Skeletal muscle satellite cell (primary cell): ENCODE data around the gene SAMD1. TPM values are rescaled to one million over a fixed set of nuclear protein-coding genes. Genes with fewer than 3 reads are reported as not detected.

Source experiments
- H3K27me3 ChIP-seq: 2 replicates; pipeline ENCODE4 v1.7.0; 2013; ENCODE audit warnings: low read length; ENCODE audit not compliant: control insufficient read depth, insufficient read depth
- H3K36me3 ChIP-seq: 2 replicates; pipeline ENCODE4 v1.7.0; 2013; ENCODE audit warnings: mild to moderate bottlenecking, control low read depth, low read length; ENCODE audit not compliant: insufficient read depth
- H3K4me1 ChIP-seq: 2 replicates; pipeline ENCODE4 v1.7.0; 2013; ENCODE audit warnings: low read length; ENCODE audit not compliant: control insufficient read depth, insufficient read depth
- H3K4me2 ChIP-seq: 2 replicates; pipeline ENCODE4 v1.7.0; 2013; ENCODE audit warnings: mild to moderate bottlenecking, low read length
- H3K4me3 ChIP-seq: 2 replicates; pipeline ENCODE4 v1.7.0; 2013; ENCODE audit warnings: low read length
- H3K9ac ChIP-seq: 2 replicates; pipeline ENCODE4 v1.7.0; 2013; ENCODE audit warnings: mild to moderate bottlenecking, low read depth, low read length, moderate library complexity
- H3K9me3 ChIP-seq: replicated peaks from 2 replicates; pipeline ENCODE4 v1.7.0; 2013; ENCODE audit warnings: mild to moderate bottlenecking, control low read depth, low read length
- total RNA-seq: library from RNA; depleted of rRNA; stranded (reverse); fragments of >200 nt; gene quantifications from 2 replicates; pipeline ENCODE4 v1.2.3, GENCODE V29; 2012; rRNA removed

The SAMD1 gene
- total RNA-seq: 33.9 and 34.2 TPM in 2 replicates

DNA sequence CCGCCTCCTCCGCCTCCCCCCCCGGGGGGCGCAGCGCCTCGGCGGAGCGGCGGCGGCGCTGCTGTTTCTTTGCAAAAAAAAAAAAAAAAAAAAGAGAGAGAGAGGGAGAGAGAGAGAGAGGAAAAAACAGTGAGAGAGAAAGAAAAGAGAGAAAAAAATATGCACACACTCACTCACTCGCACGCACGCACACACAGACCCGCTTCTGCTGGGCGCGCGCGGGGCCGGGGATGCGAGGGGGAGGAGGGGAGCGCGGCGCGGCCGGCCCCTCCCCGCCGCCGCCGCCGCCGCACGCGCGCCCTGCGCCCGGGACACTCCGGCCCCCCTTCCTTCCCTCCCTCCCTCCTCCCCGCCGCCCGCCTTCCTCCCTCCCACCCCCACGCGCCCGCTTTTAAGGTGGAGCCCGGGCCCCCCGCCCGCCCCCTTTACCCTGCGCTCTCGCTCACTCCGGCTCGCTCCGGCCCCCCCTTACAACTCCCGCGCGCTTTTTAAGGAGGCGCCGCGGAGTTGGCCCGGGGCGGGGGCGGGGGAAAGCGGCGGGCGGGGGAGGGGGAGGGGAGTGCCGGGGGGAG, at the start of gene SAMD1:
Gene SAMD1 (minus strand): TSS at position 243 of the 572 bp plus-strand sequence.
- no peaks in the 10 kb centered on the region for H3K27me3 ChIP-seq
- H3K36me3 ChIP-seq: peaks cover 17% of the 10 kb centered on the region
- H3K4me3 ChIP-seq: peak within 1 kb of the TSS; percentile 95
- H3K9me3 ChIP-seq: peaks cover 9% of the 10 kb centered on the region
- peak within 1 kb of the TSS; percentile 90 for H3K9ac ChIP-seq
- peak within 1 kb of the TSS; percentile 100 for H3K4me2 ChIP-seq
- H3K4me1 ChIP-seq: peaks cover 14% of the 10 kb centered on the region

DNA sequence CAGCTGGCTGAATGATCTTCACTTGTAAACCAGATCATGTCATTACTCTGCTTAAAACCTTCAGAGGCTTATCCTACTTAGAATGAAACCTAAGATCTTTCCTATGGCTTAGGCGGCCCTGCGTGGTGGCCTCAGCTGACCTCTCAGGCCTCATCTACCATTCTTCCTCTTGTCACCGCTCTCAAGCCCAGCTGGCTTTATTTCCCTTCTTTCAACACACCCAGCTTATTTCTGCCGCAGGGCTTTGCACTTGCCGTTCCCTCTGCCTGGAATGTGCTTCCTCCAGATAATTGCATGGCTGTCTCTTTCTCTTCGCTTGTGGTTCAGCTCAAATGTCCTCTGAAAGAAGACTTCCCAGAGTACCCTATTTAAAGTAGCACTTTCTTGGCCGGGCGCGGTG, 49.4 kb upstream of the SAMD1 start:
- no peaks in the 10 kb centered on the region for H3K36me3 ChIP-seq
- H3K4me3 ChIP-seq: no peak overlapping the region
- no peak overlapping the region for H3K4me2 ChIP-seq
- no peak overlapping the region for H3K9ac ChIP-seq
- H3K9me3 ChIP-seq: no peaks in the 10 kb centered on the region
- peaks cover 21% of the 10 kb centered on the region for H3K4me1 ChIP-seq
- H3K27me3 ChIP-seq: no peaks in the 10 kb centered on the region

DNA sequence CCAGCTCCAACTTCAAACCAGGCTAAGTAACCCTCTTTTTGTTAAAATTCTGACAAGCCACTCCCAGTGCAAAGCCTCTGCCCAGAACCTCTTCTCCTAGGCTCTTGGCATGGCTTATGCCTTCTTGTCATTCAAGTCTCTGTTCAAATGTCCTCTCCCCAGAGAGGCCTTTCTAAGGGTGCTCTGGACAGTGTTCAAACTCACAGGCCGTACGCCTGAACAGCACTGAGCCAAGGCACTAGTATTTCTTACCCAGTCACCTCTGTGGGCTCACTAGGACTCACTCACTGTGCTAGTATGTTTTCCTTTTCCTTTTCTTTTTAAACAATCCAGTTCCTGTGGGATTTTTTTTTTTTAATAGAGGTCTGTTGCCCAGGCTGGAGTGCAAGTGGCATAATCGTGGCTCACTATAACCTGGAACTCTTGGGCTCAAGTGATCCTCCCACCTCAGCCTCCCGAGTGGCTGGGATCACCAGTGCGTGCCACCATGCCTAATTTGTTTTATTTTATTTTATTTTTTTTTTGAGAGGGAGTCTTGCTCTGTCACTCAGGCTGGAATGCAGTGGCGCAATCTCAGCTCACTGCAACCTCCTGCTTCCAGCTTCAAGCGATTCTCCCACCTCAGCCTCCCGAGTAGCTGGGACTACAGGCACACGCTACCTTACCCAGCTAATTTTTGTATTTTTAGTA, 48.2 kb upstream of the SAMD1 start:
- no peak overlapping the region for H3K4me3 ChIP-seq
- H3K27me3 ChIP-seq: no peaks in the 10 kb centered on the region
- no peaks in the 10 kb centered on the region for H3K9me3 ChIP-seq
- peak overlapping the region; percentile 34 for H3K4me2 ChIP-seq
- peaks cover 21% of the 10 kb centered on the region for H3K4me1 ChIP-seq
- H3K36me3 ChIP-seq: no peaks in the 10 kb centered on the region
- H3K9ac ChIP-seq: no peak overlapping the region

DNA sequence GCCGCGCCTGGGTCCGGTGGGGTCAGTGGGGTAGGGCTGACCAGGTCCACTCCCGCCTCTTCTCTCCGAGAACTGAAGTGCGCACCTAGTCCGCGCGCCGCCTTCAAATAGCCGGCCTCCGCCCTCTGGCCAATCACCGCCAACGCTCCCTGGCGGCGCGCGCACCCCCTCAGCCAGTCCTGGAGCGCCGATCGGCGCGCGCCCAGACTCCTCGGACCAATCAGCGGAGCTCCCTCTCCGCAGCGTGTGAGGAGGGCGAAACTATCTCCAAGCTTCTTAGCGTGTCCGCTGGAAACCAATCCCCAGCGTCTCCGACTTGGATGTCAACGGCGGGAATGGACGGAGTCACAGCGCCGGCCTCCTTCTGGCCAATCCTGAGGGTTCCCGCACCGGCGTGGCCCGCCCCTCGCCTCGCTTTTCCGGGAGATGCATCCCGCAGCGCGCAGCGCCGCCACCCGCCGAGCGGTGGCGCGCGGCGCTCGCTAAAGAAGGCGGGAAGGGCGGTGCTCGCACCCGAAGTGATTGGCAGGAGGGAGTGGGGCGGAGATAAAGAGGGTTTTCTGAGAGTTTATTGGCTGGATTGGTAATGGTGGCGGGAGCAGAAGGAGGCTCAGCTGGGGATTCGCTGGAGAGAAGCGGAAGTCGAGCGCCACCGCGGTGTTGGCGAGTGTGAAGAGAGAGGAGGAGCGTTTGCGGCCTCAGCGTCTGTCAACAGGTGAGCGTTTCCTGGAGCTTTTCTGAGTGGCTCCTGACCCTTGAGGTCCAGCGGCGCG, 46.1 kb upstream of the SAMD1 start, which contains the start of gene ASF1B:
Gene ASF1B (minus strand): TSS at position 81 of the 773 bp plus-strand sequence. CDS start 133 bp downstream, outside the sequence.
- Histone ChIP-seq H3K27me3 (no peaks in the 10 kb centered on the region), H3K4me2 (peak within 1 kb of the TSS; percentile 87), H3K4me1 (peaks cover 21% of the 10 kb centered on the region), H3K36me3 (no peaks in the 10 kb centered on the region), H3K4me3 (peak within 1 kb of the TSS; percentile 88), H3K9me3 (no peaks in the 10 kb centered on the region), H3K9ac (peak within 1 kb of the TSS; percentile 86)

DNA sequence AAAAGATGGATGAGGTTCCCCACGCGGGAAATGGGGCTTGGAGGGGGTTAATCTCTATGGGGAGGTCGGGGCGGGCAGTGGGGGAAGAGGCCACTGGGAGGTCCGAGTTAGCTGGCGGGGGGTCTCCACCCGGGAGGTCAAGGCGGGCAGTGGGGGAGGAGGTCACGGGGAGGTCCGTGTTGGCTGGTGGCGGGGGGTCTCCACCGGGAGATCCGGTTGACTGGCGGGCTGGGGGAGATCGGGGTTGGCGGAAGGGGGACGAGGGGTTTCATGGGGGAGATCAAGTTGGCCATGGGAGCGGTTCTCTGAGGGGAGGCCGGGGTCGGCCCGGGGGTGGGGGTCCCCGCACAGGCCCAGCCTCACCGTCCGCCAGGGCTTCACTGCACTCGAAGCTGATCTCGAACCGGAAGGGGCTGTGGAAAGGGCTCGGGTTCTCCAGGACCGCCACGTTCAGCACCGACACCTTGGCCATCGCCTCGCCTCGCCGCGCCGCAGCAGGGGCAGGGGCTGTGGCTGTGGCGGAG, 45.5 kb upstream of the SAMD1 start:
- no peaks in the 10 kb centered on the region for H3K36me3 ChIP-seq
- peak overlapping the region; percentile 72 for H3K9ac ChIP-seq
- peak overlapping the region; percentile 88 for H3K4me3 ChIP-seq
- no peaks in the 10 kb centered on the region for H3K27me3 ChIP-seq
- peaks cover 21% of the 10 kb centered on the region for H3K4me1 ChIP-seq
- H3K9me3 ChIP-seq: no peaks in the 10 kb centered on the region
- peak overlapping the region; percentile 87 for H3K4me2 ChIP-seq

DNA sequence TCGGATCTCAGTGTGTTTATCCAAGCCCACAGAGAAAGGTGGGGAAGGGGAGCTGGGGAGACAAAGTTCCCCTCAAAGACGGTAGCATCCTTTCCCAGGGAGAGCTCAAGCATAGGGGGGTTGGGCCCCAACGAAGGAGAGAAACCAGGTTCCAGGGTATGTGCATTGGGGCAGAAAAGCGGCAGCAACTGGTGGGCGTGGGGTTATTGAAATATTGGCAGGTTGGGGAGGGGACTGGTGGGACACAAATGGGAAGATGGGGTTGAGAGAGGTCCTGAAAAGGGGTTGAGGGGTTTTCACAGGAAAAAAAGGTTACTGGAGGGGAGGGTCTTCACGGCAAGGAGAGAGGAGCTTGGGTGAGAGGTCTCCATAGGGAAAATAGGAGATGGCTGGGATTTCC, 44.8 kb upstream of the SAMD1 start:
- Histone ChIP-seq H3K27me3 (no peaks in the 10 kb centered on the region), H3K9ac (peak overlapping the region; percentile 72), H3K9me3 (no peaks in the 10 kb centered on the region), H3K4me1 (peaks cover 21% of the 10 kb centered on the region), H3K4me2 (peak overlapping the region; percentile 87), H3K36me3 (no peaks in the 10 kb centered on the region), H3K4me3 (peak overlapping the region; percentile 88)

DNA sequence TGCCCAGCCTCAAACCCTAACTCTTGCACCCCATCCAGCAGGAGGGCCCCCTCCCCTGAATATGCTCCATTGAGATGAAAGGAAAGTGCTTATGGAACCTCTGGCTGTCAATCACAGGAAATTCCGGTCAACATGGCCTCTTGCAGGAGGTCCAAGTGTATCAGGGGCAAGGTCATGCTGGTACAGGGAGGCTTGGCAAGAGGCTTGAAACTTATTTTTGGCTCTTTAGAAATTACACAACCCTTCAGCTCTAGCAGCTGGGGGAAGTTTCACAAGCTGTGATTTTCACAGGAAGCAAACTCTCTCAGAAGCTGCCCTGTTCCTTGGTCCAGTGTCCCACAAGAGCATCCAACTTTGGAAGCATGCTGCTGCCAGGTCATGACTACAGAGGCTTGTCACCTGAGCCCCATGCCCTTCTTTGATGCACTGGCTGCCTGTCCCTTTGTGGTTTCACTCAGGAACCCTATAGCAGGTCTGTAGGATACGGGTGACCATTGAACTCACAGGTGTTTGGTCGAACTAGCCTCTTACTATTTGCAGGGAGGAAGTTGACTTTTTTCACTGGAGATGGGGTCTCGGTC, 37.5 kb upstream of the SAMD1 start:
- no peaks in the 10 kb centered on the region for H3K27me3 ChIP-seq
- H3K9me3 ChIP-seq: no peaks in the 10 kb centered on the region
- H3K9ac ChIP-seq: no peak overlapping the region
- no peaks in the 10 kb centered on the region for H3K4me1 ChIP-seq
- no peak overlapping the region for H3K4me3 ChIP-seq
- no peaks in the 10 kb centered on the region for H3K36me3 ChIP-seq
- no peak overlapping the region for H3K4me2 ChIP-seq

DNA sequence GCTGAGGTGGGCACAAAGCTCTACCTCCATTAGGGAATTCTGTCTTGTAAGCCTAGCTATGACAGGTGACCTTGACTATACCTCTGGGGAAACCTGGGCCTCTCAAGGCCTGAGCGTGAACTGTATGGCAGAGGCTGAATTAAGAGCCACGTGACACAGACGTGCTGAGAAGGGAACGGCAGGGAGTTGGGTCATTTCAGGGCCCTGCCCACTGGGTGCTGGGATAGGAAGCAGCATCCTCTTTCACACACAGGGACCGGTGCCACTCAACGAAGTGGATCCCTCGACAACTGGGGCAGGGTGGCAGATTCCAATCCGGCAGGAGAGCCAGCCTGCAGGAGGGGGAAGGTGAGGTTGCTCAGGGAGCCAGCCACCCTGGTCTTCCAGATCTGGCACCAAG, 36.6 kb upstream of the SAMD1 start:
- Histone ChIP-seq H3K4me3 (no peak overlapping the region), H3K27me3 (no peaks in the 10 kb centered on the region), H3K4me1 (no peaks in the 10 kb centered on the region), H3K9me3 (no peaks in the 10 kb centered on the region), H3K4me2 (no peak overlapping the region), H3K9ac (no peak overlapping the region), H3K36me3 (no peaks in the 10 kb centered on the region)

DNA sequence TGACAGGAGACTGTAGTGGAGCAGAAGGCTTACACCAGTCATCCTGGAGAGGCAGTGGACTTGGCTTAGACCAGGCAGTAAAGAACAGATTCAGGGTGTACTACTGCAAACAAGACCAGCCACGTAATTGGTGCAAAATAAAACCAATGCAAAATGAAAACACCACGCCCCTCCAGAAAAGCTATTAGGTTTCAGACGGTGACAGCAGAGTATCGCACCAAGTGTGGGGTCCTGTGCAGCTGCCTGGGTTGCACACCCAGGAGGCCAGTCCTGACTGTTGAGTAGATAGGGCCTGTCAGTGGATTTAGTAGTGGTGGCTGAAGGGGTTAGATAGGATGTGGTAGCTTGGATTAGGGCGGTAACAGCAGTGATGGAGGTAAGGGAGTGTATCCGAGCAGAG, 32.4 kb upstream of the SAMD1 start:
- peaks cover 16% of the 10 kb centered on the region for H3K4me1 ChIP-seq
- H3K9ac ChIP-seq: no peak overlapping the region
- no peaks in the 10 kb centered on the region for H3K9me3 ChIP-seq
- H3K27me3 ChIP-seq: no peaks in the 10 kb centered on the region
- H3K4me2 ChIP-seq: no peak overlapping the region
- H3K36me3 ChIP-seq: no peaks in the 10 kb centered on the region
- no peak overlapping the region for H3K4me3 ChIP-seq

DNA sequence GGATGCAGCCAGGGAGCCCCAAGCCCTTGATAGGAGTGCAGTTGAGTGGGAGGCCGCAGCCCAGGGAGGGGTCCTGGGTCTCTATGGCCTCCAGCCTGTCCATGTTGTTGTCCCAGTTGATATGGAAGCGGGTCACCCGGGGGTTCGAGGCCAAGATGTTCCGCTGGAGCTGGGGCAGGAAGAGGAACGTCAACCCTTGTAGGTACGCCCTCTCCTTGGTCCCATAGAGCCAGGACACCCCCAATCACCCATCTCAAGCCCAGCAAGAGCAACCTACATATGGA, 29.9 kb upstream of the SAMD1 start:
- Histone ChIP-seq H3K27me3 (no peaks in the 10 kb centered on the region), H3K36me3 (no peaks in the 10 kb centered on the region), H3K9ac (no peak overlapping the region), H3K4me1 (peaks cover 29% of the 10 kb centered on the region), H3K4me3 (no peak overlapping the region), H3K9me3 (no peaks in the 10 kb centered on the region), H3K4me2 (no peak overlapping the region)
